Erythroblast (primary cell): ENCODE measurements around the gene ERFL.

ENCODE experiments used
- GATA1 ChIP-seq: IDR thresholded peaks from 2 replicates; pipeline ENCODE4 v1.6.1; 2011; ENCODE audit warnings: low read depth, mild to moderate bottlenecking, control low read depth, low read length, moderate library complexity
- POLR2A ChIP-seq: IDR thresholded peaks from 2 replicates; pipeline ENCODE4 v1.6.1; 2011; ENCODE audit warnings: mild to moderate bottlenecking, low read length

- no peak for TF ChIP-seq GATA1
- no peak for TF ChIP-seq POLR2A
Measured at GRCh38 chr19:41879080-41879479, 49.2 kb downstream of the ERFL start.
